SW 1271 (cell line): Measurements from ENCODE around the gene ARHGAP42.
A peak's percentile ranks its signal among the peaks of the same experiment; 100 is the strongest.

ENCODE experiments used
- DNase-seq, 2 experiments: peaks; one replicate each; lab custom pipeline; 2025; lab: John Stamatoyannopoulos, UW

The ARHGAP42 gene

DNA sequence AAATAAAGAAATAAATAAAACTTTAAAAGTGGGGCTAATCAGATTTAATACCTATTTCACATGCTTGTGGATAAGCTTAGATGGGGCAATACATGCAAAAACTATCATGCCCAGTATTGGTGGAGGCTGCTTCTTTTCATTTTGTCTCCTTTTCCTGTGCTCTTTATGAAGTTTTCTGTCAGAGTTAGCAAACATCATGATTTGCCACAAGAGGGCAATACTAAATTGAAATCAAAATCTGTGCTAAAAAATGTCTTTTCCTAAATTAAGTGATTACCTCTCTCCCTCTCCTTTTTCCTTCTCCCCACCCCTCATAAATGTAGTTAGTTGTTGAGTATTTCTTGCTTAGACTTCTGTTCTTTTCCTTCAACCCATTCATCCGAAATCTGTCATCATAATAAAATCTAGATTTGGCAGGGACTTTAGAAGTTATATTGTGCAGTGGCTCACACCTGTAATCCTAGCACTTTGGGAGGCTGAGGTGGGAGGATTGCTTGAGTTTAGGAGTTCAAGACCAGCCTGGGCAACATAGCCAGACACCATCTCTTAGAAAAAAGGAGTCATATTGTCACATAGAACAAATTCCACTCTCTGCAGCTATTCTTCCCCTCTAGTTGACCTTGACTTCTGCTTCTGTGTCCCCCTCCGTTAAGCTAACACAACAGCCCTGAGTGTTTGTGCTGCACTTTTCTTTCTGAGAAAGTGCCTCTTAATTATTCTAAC lies 4.7 kb upstream of the ARHGAP42 start:
- DNase-seq, result peak in 1 of 2 experiments; percentile 67

GRCh38 chr11:100683126-100683525 lies 4.0 kb upstream of the ARHGAP42 start:
- DNase-seq, result no peak

GRCh38 chr11:100684101-100685065 lies 2.7 kb upstream of the ARHGAP42 start:
- no peak for DNase-seq

DNA sequence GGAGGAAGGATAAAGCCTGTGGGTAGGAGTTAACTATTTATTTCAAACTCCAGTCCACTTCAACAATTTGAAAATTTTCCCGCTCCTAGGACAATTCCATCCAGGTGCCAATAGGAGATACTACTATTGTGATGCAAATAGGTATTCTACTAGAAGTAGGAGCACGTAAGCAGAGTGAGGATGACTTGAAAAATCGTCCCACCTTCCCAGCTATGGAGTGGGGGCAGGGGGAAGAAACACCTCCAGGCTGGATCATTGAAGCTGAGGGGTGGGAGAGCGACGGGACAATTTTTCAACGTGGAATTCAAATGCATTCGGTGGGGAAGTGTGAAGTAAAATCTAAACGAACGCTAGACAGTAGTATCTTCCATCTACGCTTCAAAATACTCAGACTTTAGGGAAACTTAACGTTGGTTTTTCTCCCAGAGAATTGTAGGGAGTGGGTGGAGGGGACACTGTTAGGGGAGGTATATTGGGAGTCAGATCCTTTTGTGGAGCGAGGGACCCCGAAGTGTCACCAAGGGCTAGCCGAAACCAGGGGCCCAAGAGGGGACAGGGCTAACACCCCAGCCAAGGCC lies 523 bp upstream of the ARHGAP42 start:
- DNase-seq, result no peak

GRCh38 chr11:100687630-100688395 lies 725 bp downstream of the ARHGAP42 start:
- DNase-seq, result peak; percentile 90 to 93

- DNase-seq, result no peak
Measured at GRCh38 chr11:100689141-100689540, 2.1 kb downstream of the ARHGAP42 start.

DNA sequence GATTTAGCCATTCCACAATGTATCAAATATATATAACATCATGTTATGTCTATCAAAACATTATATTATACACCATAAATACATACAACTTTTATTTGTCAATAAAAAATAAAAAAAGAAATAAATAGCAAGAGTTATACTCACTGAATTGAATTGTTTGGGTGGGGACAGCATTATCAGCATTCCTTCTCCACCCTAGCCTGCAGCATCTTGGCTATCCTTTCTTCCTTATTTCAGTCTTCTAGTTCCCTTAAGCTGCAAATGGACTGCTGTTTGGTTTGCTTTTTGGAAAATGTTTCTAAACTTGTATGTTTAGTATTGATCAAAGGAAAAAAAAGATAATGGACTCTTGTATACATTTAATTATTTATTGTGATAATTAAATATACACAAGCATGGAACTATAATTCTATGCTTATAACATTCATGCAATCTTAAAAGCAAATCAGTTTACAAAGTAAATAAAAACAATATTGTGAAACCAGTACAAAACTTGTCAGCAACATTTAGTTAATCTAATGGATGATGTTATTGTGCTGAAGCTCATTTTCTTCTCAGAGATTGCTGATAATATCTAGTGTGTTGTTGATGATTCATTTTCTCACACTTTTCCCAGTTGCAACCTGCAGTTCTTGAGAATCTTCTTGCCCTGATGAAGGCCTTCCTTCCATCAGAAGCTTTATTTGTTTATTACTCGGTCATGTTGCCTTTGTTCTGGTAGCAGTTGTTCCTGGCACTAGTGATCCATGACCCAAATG lies 5.0 kb downstream of the ARHGAP42 start:
- no peak for DNase-seq

DNA sequence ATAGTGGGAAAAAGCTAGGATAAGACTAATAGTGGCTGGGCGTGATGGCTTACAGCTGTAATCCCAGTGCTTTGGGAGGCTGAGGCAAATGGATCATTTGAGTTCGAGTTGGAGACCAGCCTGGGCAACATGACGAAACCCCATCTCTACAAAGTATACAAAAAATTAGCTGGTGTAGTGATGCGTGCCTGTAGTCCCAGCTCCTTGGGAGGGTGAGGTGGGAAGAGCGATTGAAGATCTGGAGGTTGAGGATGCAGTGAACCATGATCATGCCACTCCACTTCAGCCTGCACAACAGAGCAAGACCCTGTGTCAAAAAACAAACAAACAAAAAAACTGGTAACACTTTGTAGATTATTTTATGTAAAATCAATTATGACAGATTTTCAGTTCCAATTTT lies 8.8 kb downstream of the ARHGAP42 start:
- DNase-seq, result no peak

DNA sequence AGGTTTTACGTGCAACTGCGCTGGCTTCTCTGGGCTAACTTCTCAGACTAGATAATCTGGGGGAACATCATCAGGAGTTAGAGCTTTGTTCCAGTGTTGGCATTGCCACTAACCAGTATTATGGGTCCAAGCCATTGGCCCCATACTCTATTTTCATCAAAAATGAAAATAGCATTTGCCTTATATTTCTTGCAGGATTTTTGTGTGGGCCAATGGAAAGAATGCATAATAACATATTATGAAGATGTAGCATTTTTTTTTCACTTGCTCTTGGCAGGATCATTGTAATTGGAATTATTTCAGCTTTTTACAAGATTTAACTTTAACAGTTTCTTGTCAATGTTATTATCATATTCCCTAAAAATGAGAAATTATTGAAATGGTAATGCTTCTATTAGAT lies 16.1 kb downstream of the ARHGAP42 start:
- no peak for DNase-seq

- no peak for DNase-seq
Measured at GRCh38 chr11:100703801-100704575, 16.9 kb downstream of the ARHGAP42 start.

- no peak for DNase-seq
Measured at GRCh38 chr11:100705447-100705846, 18.4 kb downstream of the ARHGAP42 start.

GRCh38 chr11:100706179-100706578 lies 19.1 kb downstream of the ARHGAP42 start:
- DNase-seq, result no peak

GRCh38 chr11:100709233-100709957 lies 22.3 kb downstream of the ARHGAP42 start:
- no peak for DNase-seq

DNA sequence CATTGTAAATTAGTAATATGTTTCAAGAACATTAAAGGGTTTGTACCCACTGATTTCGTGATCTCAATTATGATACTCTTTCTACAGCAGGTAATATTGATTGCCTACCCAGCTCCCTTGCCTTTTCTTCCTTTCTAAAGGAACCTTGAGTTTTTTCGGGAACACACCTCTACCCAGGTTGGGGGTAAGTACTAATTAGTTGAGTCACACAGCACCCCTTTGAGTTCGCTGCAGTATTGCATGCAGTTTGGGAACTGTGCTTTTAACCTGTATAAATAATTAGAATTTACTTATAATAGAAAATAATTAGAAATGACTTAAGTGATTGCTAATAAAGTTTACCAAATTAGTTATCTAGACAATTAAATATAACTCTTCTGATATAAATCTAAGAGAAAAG lies 24.9 kb downstream of the ARHGAP42 start:
- DNase-seq, result no peak

- DNase-seq, result no peak
Measured at GRCh38 chr11:100712583-100712982, 25.5 kb downstream of the ARHGAP42 start.

DNA sequence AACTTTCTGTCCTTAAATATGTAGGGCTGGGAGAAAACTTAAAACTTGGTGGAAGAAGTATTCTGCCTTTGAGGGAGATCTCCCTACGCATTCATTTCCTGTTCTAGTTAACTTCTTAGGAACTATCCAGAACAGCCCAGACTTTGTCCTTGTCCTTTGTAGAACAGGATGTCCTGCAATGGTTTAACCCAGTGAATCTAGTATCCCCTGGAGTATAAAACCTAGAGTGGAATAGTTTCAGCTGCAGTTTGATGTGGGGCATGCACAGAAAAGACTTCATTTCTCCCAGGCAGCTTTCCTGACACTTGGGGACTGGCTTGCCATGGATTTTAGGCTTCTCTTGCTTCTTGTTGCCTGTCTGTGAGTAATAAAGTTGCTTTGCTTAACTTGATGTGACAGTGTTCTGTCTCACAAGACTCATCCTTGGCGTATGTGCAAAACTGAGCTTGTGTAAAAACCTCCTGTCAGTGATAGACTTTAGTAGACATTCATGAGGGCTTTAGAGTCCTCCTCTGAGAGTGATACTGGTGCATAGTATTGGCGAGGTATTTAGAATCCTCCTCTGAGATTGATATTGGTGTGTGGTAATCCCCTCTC lies 28.2 kb downstream of the ARHGAP42 start:
- no peak for DNase-seq

GRCh38 chr11:100716838-100717237 lies 29.8 kb downstream of the ARHGAP42 start:
- DNase-seq, result no peak

GRCh38 chr11:100719362-100719761 lies 32.3 kb downstream of the ARHGAP42 start:
- peak in 1 of 2 experiments; percentile 42 for DNase-seq

DNA sequence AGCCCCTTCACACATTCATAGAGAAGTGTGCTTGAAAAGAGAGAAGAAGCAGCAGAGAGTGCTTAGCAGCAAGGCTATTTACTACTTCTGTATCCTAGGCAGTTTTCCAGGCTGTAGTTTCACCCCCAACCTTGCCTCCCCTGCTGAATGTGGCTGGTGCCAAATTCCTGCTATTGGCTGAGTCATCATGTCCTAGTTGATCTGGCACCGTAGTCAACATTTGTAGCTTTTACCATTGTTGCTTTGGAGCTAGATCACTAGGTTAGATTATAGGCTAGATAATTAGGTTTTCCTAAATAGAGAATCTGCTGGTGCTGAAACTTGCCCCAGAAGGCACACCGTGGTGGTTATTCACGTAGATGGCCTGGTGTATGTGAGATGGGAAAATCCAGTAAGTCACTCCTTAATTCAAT lies 32.7 kb downstream of the ARHGAP42 start:
- peak in 1 of 2 experiments; percentile 47 for DNase-seq
